Iris pigment epithelial cell (primary cell): ENCODE measurements around the gene ADNP.

Experiments
- DNase-seq: peaks from one replicate; pipeline ENCODE4 v3.0.0-alpha.2; 2011; ENCODE audit warnings: low read depth

The ADNP gene

GRCh38 chr20:50932691-50933280, 1.5 kb upstream of the ADNP start:
- no peak for DNase-seq

DNA sequence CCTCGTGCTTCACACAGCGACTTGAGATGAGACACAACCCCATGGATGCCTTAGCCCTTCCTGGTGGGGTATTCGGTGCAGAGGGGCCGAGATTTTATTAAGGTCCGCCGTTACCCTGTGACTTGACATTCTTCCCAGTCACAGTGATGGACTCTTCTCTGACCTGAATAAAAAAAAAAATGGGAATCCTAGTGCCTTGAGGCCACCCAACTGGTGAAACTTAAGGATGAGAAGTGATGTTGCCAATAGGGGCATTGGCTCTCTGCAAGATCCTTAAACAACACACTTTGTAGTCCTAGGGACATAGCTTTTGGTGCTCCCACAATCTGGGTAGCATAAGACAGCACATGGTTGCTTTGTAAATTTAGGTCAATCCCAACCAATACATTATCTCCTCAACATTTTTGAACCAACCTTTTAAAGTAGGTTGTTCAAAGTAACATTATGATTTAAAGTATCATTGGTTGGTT, 814 bp upstream of the ADNP start:
- DNase-seq: no peak

GRCh38 chr20:50930976-50931305, 296 bp downstream of the ADNP start:
- DNase-seq: no peak

GRCh38 chr20:50930139-50930975, 880 bp downstream of the ADNP start:
- DNase-seq: peak; percentile 8

DNA sequence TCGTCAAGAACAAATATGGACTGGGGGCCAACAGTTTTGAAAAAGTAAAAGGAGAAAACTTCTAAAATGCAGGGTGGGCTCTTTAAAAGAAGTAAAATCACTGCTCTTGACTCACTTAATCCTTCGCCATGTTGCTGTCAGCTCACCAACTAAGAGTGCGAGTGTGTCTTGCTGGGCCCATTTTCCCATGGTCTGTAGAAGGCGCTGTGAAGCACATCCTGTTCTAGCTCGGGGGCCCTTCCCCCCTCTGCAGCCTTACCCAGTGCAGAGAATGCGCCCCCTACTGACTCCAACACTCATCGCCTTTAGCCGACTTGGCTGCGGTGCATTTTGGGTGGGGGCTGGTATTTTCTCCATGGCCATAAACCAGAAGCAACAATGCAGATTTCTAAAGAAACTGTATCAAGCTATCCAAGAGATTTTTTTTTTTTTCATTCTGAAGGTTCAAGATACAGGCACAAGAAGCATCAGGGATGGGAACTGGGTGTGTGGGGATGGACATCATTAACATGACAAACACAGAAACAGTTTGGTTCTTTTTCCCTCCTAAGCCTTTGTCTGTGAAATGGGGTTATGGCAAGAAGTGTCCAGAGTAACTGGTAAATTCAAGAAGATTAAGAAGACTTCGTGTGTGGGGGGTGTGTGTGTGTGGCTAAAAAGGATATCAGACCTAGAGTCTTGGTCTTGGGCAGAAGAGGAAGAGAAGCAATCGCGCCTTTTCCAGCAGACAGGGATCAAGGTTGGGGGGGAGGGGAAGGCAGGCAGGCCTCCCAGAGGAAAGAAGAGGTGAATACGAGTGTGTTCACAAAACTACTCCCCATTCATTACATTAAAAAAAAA, 1.7 kb downstream of the ADNP start:
- DNase-seq: peak; percentile 98

GRCh38 chr20:50928469-50928868, 2.8 kb downstream of the ADNP start:
- DNase-seq: no peak

DNA sequence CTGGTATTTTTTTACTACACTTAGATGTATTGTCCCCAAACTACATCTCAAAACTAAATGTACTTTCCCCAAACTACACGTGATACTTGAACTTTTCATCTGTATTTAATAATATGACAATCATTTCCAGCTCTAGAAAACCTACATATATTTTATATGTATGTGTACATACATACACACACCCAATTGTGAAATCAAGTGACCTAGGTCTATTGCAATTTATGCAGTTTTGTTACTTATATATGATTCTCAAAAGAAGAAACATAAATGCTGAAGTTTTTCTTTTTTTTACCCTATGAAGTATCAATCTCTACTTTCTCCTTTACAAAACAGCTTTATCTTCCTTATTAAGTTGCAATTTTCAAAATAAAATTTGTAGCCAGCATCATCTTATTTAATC, 4.7 kb downstream of the ADNP start:
- DNase-seq: no peak

- DNase-seq: peak; percentile 75
These were observed 6.8 kb downstream of the ADNP start for GRCh38 chr20:50924261-50924920.

GRCh38 chr20:50921803-50922501, 9.3 kb downstream of the ADNP start:
- no peak for DNase-seq

GRCh38 chr20:50920997-50921396, 10.2 kb downstream of the ADNP start:
- peak; percentile 28 for DNase-seq

DNA sequence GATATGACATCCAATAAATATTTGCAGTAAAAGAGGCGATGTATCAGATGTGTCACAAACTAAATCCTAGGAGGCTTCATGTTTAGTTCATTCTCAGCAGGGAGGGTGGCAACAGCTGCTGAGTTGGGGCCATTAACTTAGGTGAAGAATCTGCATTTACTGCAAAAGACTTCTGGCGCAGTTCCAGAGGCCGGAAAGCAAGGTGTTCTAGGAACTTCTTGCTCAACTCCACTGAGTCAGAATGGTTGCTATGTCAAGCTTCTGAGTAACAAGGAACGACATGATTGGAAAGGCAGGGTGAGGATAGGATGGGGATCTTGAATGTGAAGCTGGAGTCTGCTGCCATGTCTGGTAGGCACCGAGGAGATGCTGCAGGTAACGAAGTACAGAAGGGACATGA, 11.7 kb downstream of the ADNP start:
- DNase-seq: peak; percentile 93

DNA sequence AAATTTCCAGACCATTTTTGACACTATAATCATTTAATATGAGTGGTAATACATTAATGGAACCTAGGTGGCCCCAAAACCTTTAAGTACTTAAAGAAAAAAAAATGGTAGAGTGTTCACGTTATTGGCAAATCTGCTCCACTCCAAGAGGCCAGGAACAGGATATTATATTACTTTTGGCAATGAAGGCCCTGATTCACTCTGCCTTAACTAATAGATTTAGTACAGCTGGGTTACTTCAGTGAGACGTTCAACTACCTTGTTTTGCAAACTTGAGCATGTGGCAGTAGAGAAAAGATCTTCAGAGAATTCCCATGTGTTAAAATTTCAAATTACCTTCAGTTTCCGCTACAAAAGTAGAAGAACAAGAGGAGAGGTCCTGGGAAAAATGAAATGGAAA, 12.8 kb downstream of the ADNP start:
- DNase-seq: peak; percentile 64

DNA sequence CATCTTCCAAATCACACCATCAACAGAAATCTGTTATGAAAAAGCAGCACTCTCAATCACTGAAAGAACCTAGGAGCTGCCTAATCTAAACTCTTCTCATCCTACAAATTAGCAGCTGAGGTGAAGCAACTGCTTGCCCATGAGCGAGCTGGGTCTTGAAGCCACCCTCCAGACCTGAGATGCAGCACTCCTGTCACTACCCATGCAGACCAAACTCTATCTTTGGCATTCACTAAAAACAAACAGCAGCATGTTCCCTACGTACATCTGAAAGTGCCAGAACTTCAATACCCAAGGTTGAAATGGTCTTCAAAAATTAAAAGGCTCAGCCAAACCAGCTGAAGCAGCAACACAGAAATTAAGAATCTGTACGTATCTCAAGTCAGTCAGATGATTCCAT, 14.3 kb downstream of the ADNP start:
- no peak for DNase-seq

DNA sequence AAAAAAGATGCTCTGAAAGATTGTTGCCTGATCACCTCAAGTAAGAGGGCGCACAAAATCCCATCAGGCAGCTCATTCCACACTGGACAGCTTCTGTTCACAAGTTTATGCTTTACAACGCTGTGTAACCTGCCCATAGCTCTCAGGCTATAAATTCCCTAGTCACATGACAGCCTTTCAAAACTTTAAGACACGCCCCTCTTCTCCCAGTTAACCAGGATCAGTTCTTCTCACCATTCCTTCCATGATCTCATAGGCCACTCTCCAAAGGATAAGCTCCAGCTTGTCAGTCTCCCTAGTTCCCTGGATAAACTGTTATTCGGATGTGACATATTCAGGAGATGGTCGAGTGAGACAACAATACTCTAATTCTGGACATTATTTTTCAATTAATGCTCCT, 15.0 kb downstream of the ADNP start:
- DNase-seq: peak; percentile 54

GRCh38 chr20:50915424-50915823, 15.8 kb downstream of the ADNP start:
- DNase-seq: peak; percentile 65

- DNase-seq: peak; percentile 90
These were observed 17.4 kb downstream of the ADNP start for GRCh38 chr20:50913690-50914375.

- peak; percentile 16 for DNase-seq
These were observed 19.5 kb downstream of the ADNP start for GRCh38 chr20:50911716-50912115.

GRCh38 chr20:50911030-50911429, 20.2 kb downstream of the ADNP start:
- DNase-seq: peak; percentile 40

- no peak for DNase-seq
These were observed 21.8 kb downstream of the ADNP start for GRCh38 chr20:50909413-50909812.

- no peak for DNase-seq
These were observed 27.1 kb downstream of the ADNP start for GRCh38 chr20:50904067-50904570.
